Measurements from ENCODE around the gene PCSK2. TPM values are rescaled to one million over a fixed set of nuclear protein-coding genes. Genes with fewer than 3 reads are reported as not detected.

The PCSK2 gene
- total RNA-seq, 2 experiments from 2014 or later = not detected

GRCh38 chr20:17470521-17470920 lies 243.7 kb downstream of the PCSK2 start:
- no peaks in the 10 kb centered on the region for H3K36me3 ChIP-seq (ENCODE audit: insufficient read depth, low read length)
- intact Hi-C loops (cut with micrococcal nuclease; ENCODE audit: unreplicated experiment) = no loop called here
- no peaks in the 10 kb centered on the region for H3K9me3 ChIP-seq (ENCODE audit: low read length)
- H2AFZ ChIP-seq (ENCODE audit: low read length) = no peak overlapping the region
- no peaks in the 10 kb centered on the region for H3K79me2 ChIP-seq (ENCODE audit: insufficient read depth, low read depth, low read length)
- no peak for TF ChIP-seq CTCF (conservative IDR thresholded peaks at IDR 0.05; ENCODE audit: low read length)
- no peaks in the 10 kb centered on the region for H3K9me2 ChIP-seq (ENCODE audit: insufficient read depth, low read length)
- no TSS peak for BruUV-seq (replicated peaks)
- no peak overlapping the region for H3K4me3 ChIP-seq (ENCODE audit: low read depth, low read length, poor library complexity, severe bottlenecking)
- CTCF ChIA-PET (ENCODE audit: unreplicated experiment) = no interaction called here
- DNase-seq (ENCODE audit: low spot score) = no peak
- no peak overlapping the region for H3K4me2 ChIP-seq (ENCODE audit: low read length)
- H4K20me1 ChIP-seq (ENCODE audit: insufficient read depth, low read length) = no peaks in the 10 kb centered on the region
- H3K4me1 ChIP-seq (ENCODE audit: insufficient read depth, low read length, poor library complexity, severe bottlenecking) = no peaks in the 10 kb centered on the region
- H3K27ac ChIP-seq (ENCODE audit: low read depth, low read length, poor library complexity, severe bottlenecking) = no peak overlapping the region
- POLR2A ChIA-PET = interaction anchor here (0.6 to 0.7 kb wide), 2 partner anchors 971 to 1266 kb away, joined by 3 read pairs; no protein-coding TSS in a partner anchor

- Histone ChIP-seq H2AFZ (ENCODE audit: low read length) (no peak overlapping the region), H3K36me3 (ENCODE audit: insufficient read depth, low read length) (no peaks in the 10 kb centered on the region), H3K4me3 (ENCODE audit: low read depth, low read length, poor library complexity, severe bottlenecking) (no peak overlapping the region), H3K4me1 (ENCODE audit: insufficient read depth, low read length, poor library complexity, severe bottlenecking) (no peaks in the 10 kb centered on the region), H4K20me1 (ENCODE audit: insufficient read depth, low read length) (no peaks in the 10 kb centered on the region), H3K9me3 (ENCODE audit: low read length) (no peaks in the 10 kb centered on the region), H3K9me2 (ENCODE audit: insufficient read depth, low read length) (no peaks in the 10 kb centered on the region), H3K4me2 (ENCODE audit: low read length) (no peak overlapping the region), H3K79me2 (ENCODE audit: insufficient read depth, low read depth, low read length) (no peaks in the 10 kb centered on the region), H3K27ac (ENCODE audit: low read depth, low read length, poor library complexity, severe bottlenecking) (no peak overlapping the region)
- intact Hi-C loops (cut with micrococcal nuclease; ENCODE audit: unreplicated experiment) = no loop called here
- DNase-seq (ENCODE audit: low spot score) = no peak
- TF ChIP-seq EZH2phosphoT487 (IDR thresholded peaks at IDR 0.05; ENCODE audit: borderline replicate concordance, low read depth, low read length) (no peak), CTCF (conservative IDR thresholded peaks at IDR 0.05; ENCODE audit: low read length) (no peak)
- no TSS peak for BruUV-seq (replicated peaks)
- POLR2A ChIA-PET = interaction anchor here (0.7 kb wide), 1 partner anchor 1267 kb away, joined by 3 read pairs; no protein-coding TSS in a partner anchor
- CTCF ChIA-PET (ENCODE audit: unreplicated experiment) = no interaction called here
Observed at GRCh38 chr20:17470973-17471372, 244.1 kb downstream of the PCSK2 start.

- H3K4me2 ChIP-seq (ENCODE audit: low read length) = no peak overlapping the region
- H3K9me3 ChIP-seq (ENCODE audit: low read length) = no peaks in the 10 kb centered on the region
- H3K4me1 ChIP-seq (ENCODE audit: insufficient read depth, low read length, poor library complexity, severe bottlenecking) = no peaks in the 10 kb centered on the region
- H4K20me1 ChIP-seq (ENCODE audit: insufficient read depth, low read length) = no peaks in the 10 kb centered on the region
- CTCF ChIA-PET (ENCODE audit: unreplicated experiment) = no interaction called here
- intact Hi-C loops (cut with micrococcal nuclease; ENCODE audit: unreplicated experiment) = no loop called here
- DNase-seq (ENCODE audit: low spot score) = no peak
- H3K79me2 ChIP-seq (ENCODE audit: insufficient read depth, low read depth, low read length) = no peaks in the 10 kb centered on the region
- H3K36me3 ChIP-seq (ENCODE audit: insufficient read depth, low read length) = no peaks in the 10 kb centered on the region
- no TSS peak for BruUV-seq (replicated peaks)
- no peak for TF ChIP-seq CTCF (conservative IDR thresholded peaks at IDR 0.05; ENCODE audit: low read length)
- TF ChIP-seq EZH2phosphoT487 (IDR thresholded peaks at IDR 0.05; ENCODE audit: borderline replicate concordance, low read depth, low read length) = no peak
- no peaks in the 10 kb centered on the region for H3K9me2 ChIP-seq (ENCODE audit: insufficient read depth, low read length)
- H2AFZ ChIP-seq (ENCODE audit: low read length) = no peak overlapping the region
- POLR2A ChIA-PET = interaction anchor here (0.7 kb wide), 1 partner anchor 552 kb away, joined by 3 read pairs; no protein-coding TSS in a partner anchor
- no peak overlapping the region for H3K4me3 ChIP-seq (ENCODE audit: low read depth, low read length, poor library complexity, severe bottlenecking)
- H3K27ac ChIP-seq (ENCODE audit: low read depth, low read length, poor library complexity, severe bottlenecking) = no peak overlapping the region
Observed at GRCh38 chr20:17471606-17472187, 244.9 kb downstream of the PCSK2 start.
